ENCODE results near the gene ALPL.

The ALPL gene

DNA sequence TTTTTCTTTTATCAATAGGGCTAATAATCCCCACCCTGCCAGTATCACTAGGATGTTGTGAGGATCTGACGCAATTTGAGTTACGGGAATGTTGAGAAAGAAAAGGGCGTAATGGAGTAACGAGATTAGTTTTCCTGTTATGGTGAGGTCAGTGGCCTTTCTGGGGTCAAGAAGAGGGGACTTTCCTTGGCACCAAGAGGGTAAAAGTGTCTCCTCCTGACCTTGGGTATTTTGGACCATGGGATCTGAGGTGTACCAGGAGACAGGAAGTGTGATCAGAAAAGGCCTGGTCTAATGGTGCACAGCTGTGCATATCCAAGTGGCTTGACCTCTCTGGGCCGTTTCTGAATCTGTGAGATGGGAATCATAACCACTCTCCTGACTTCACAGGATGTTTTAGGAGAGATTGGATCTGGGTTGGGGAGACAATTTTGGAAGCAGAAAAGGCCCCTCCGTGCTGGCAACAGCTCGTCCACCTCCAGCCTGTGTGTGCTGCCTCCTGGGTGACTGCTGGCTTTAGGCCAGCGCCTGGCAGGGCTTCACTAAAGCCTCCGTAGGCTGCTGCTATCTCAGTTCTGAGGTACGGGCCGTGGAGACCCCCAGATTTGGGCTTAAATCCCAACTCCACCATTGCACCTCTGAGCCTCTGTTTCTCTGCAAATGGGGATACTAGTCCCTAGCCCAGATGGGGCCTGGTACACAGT is 37.1 kb downstream of the ALPL start:
- TF ChIP-seq, protein P1, sequence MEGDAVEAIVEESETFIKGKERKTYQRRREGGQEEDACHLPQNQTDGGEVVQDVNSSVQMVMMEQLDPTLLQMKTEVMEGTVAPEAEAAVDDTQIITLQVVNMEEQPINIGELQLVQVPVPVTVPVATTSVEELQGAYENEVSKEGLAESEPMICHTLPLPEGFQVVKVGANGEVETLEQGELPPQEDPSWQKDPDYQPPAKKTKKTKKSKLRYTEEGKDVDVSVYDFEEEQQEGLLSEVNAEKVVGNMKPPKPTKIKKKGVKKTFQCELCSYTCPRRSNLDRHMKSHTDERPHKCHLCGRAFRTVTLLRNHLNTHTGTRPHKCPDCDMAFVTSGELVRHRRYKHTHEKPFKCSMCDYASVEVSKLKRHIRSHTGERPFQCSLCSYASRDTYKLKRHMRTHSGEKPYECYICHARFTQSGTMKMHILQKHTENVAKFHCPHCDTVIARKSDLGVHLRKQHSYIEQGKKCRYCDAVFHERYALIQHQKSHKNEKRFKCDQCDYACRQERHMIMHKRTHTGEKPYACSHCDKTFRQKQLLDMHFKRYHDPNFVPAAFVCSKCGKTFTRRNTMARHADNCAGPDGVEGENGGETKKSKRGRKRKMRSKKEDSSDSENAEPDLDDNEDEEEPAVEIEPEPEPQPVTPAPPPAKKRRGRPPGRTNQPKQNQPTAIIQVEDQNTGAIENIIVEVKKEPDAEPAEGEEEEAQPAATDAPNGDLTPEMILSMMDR (IDR thresholded peaks at IDR 0.05) = no peak

DNA sequence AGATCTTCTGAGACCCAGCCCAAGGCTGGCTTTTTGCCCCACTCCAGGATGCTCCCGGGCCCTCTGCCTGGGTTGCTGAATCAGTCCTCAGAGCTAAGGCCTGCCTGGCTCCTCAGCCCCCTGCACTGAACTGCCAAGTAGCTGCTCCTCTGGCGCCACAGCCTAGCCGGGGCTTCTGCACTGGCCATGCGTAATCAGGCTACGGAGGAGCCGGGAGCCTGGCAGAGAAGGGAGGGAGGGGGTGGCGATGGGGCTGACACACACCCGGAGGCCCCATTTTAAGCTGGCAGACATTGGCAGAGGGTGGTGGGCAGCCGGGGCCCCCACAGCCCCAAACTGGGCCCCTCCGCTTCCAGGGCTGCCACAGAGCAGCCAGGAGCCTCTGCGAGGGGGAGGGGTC is 38.7 kb downstream of the ALPL start:
- TF ChIP-seq, protein P1 (IDR thresholded peaks at IDR 0.05) = no peak

DNA sequence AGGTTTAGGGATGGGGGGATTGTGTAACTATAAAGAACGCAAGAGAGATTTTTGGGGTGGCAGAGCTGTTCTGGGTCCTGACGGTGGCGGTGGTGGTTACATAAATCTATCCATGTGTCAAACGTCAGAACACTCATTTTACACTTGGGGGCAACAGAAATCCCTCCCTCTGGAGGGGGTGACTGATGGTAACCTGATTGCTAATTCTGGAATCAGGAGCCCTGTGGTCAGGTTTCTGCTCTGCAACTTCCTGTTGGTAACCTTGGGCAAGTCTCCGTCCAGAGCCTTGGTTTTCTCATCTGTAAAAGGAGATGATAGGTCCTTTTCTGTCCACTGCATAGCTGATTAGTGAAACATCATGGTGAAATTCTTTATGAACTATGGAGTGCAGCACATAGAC is 40.9 kb downstream of the ALPL start:
- TF ChIP-seq, protein P1 (IDR thresholded peaks at IDR 0.05) = no peak

DNA sequence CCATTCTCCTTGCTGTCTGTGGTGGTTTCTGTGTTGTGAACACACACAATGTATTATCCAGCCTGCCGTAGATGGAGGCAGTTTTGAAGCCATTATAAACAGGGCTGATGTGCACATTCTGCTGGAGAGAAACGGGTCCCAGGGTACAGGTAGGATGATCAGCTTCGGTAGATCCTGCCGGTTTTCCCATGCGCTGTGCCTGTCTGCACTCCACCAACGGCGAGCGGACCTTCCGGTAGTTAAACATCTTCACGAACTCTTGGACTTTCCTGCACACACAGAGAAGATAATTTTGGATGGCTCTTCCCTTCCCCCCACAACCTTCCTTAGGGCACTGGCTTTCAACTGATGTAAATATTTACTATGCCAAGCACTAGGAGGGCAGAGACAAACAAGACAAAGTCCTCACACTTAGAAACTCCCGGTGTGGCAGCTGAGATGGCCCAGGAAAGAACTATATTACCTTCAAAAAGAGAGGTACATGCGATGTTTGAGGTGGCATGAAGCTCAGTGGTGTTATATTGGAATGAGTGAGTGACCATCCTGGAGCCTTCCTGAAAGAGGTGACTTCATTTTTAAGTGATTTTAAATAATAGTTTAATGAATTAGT is 41.7 kb downstream of the ALPL start:
- TF ChIP-seq, protein P1 (IDR thresholded peaks at IDR 0.05) = no peak

DNA sequence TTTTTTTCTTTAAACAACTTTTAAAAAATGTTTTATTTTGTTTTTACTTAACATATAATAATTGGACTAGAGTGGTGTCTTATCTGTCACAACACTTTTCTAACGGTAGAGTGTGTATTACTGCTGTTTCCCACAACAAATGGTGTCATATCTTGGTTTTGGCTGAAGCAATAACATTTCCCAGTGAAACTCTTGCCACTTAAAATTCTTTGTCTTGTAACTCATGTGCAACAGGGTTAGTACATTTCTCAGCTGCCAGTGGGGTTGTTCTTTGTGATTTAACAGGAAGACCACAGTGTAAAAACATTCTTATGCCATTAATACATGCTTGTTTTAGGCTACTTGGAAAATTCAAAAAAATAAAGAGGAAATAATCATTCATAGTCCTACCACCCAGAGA is 43.5 kb downstream of the ALPL start:
- TF ChIP-seq, protein P1 (IDR thresholded peaks at IDR 0.05) = no peak

DNA sequence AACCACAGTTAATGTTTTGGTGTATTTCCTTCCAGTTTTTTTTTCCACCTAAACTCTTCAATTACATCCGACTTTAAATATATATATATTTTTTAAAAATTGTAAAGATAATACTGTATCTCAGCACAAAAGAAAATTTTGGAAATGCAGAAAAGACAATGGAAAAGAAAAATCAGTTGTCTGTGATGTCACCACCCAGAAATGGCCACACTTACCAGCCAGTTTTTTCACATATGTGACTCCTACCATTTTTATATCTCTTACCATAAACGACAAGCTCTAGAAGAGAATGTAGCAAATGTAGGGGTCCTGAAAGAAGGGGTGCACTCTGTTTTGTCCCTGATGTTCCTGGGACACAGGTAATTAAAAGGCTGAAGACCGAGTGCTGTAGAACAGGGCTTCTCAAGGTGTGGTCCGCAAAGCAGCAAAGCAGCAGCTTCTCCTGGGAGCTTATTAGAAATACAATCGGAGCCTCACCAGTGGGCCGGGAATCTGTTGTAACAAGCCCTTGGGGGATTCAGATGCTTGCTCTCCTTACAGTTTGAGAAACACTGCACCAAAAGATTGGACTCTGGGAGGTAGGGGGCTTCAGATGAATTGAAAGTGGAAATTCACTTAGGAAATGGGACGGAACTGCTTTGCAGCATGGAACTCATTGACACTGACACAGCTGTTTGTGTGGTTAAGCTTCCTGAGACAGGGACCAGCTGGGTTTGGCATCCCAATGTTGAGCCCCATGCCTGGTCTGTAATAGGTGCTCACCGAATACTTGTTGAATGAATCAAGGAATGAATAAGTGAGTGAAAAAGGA is 44.1 kb downstream of the ALPL start:
- TF ChIP-seq, protein P1 (IDR thresholded peaks at IDR 0.05) = no peak

DNA sequence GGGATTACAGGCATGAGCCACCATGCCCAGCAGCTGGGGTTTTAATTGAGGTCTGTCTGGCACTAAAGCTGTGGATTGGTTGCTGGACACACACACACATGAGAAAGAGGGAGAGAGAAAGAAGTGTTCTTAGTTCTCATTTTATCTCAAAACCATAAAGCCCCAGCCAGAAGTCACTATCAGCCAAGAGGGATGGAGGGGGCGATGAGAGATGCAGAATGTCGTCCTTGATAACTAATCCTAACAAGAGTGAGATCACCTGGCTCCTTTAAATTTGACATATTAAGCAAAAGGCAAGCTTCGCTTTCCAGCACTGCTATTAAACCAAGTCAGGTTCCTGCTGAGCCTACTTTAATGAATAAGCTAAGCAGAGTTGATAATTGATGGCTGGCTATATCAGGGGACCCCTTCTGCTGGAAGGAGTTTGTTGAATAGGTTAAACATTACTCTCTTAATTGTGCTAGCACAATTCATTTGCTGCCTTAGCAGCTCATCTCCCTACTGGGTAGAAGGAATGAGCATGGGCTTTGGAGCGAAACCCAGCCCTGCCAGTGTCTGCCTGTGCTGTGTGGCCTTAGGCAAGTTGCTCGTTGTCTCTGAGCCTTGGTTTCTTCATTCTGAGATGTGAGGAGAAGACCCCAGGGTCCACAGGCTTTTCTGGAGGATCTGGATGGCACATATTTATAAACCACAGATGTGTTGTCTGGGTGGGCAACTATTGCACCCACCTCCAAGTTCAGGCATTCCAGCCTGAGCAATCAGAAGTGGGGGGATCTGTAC is 50.8 kb downstream of the ALPL start:
- TF ChIP-seq, protein P1 (IDR thresholded peaks at IDR 0.05) = no peak

Data from LNCAP (cell line).